HG03521 (cell line): ENCODE measurements around the gene CDC42EP1.
"Not testable (repeated sequence)": the region's sequence is repeated elsewhere in the genome, so short reads cannot be mapped to it uniquely, and the experiment has no call there.

Experiments used
- ATAC-seq: cut with Tn5 transposase; IDR thresholded peaks from one replicate; pipeline ENCODE4 v1.9.1; 2021; ENCODE audit warnings: mild to moderate bottlenecking, moderate library complexity; ENCODE audit not compliant: unreplicated experiment

CDC42EP1 gene

GRCh38 chr22:37575490-37576003 lies 15.3 kb downstream of the CDC42EP1 start:
- ATAC-seq: no peak

- no peak for ATAC-seq
Observed at GRCh38 chr22:37578002-37578401, 17.7 kb downstream of the CDC42EP1 start.

- no peak for ATAC-seq
Observed at GRCh38 chr22:37581504-37581903, 21.2 kb downstream of the CDC42EP1 start.

- no peak for ATAC-seq
Observed at GRCh38 chr22:37582526-37582925, 22.2 kb downstream of the CDC42EP1 start.

GRCh38 chr22:37588546-37589215 lies 28.4 kb downstream of the CDC42EP1 start:
- ATAC-seq: no peak

- no peak for ATAC-seq
Observed at GRCh38 chr22:37589636-37590035, 29.4 kb downstream of the CDC42EP1 start.

- not testable (repeated sequence) for ATAC-seq
Observed at GRCh38 chr22:37591081-37591480, 30.8 kb downstream of the CDC42EP1 start.

- no peak for ATAC-seq
Observed at GRCh38 chr22:37591823-37592404, 31.6 kb downstream of the CDC42EP1 start.

- ATAC-seq: no peak
Observed at GRCh38 chr22:37594237-37594636, 34.0 kb downstream of the CDC42EP1 start.

- no peak for ATAC-seq
Observed at GRCh38 chr22:37599153-37599552, 38.9 kb downstream of the CDC42EP1 start.

GRCh38 chr22:37601203-37601539 lies 40.9 kb downstream of the CDC42EP1 start:
- ATAC-seq: no peak

GRCh38 chr22:37601540-37602442 lies 41.5 kb downstream of the CDC42EP1 start:
- no peak for ATAC-seq

GRCh38 chr22:37602546-37603277 lies 42.4 kb downstream of the CDC42EP1 start:
- not testable (repeated sequence) for ATAC-seq

- no peak for ATAC-seq
Observed at GRCh38 chr22:37604074-37604473, 43.8 kb downstream of the CDC42EP1 start.

GRCh38 chr22:37604875-37605274 lies 44.6 kb downstream of the CDC42EP1 start:
- ATAC-seq: no peak

GRCh38 chr22:37607010-37607934 lies 47.0 kb downstream of the CDC42EP1 start:
- ATAC-seq: no peak

- ATAC-seq: no peak
Observed at GRCh38 chr22:37607935-37608476, 47.7 kb downstream of the CDC42EP1 start.

- peak; percentile 84 for ATAC-seq
Observed at GRCh38 chr22:37608477-37609239, 48.4 kb downstream of the CDC42EP1 start, which contains the start of gene GGA1. Gene GGA1, plus strand, starts transcription at chr22:37608834. Its CDS starts 27 bp downstream, at chr22:37608861.
